RWPE1 (cell line): Measurements from ENCODE around the gene ADCY3.
"Not testable (repeated sequence)": the region's sequence is repeated elsewhere in the genome, so short reads cannot be mapped to it uniquely, and the experiment has no call there.

ENCODE experiments used
- CTCF ChIA-PET: fragments of 350-600 bp; sonication (Branson Sonifier 250); formaldehyde crosslinking; extraction: SDS; loops from one replicate; lab custom pipeline; 2021; lab: Yijun Ruan, JAX
- POLR2A ChIA-PET: fragments of 400-600 bp; formaldehyde crosslinking; extraction: SDS; loops from one replicate; lab custom pipeline; 2020; ENCODE audit warnings: antibody characterized with exemption; ENCODE audit not compliant: low non-redundant PET; lab: Yijun Ruan, JAX
- DNase-seq: peaks from one replicate; pipeline ENCODE4 v3.0.0; 2012; ENCODE audit warnings: low spot score
- H3K27ac ChIP-seq: fragments of 450-650 bp; 2 replicates; pipeline ENCODE4 v1.5.1; 2017
- CTCF ChIP-seq: fragments of 450-650 bp; conservative IDR thresholded peaks from 2 replicates; pipeline ENCODE4 v1.5.1; 2017; ENCODE audit warnings: low read depth, mild to moderate bottlenecking

ADCY3 gene

GRCh38 chr2:24836206-24836605, 83.8 kb downstream of the ADCY3 start:
- no peak for TF ChIP-seq CTCF
- DNase-seq: no peak
- ChIA-PET CTCF (no interaction called here), POLR2A (no interaction called here)
- no peak overlapping the region for H3K27ac ChIP-seq

GRCh38 chr2:24835411-24835810, 84.6 kb downstream of the ADCY3 start:
- DNase-seq: peak; percentile 33
- POLR2A ChIA-PET: not testable (repeated sequence)
- CTCF ChIA-PET: interaction anchor here (1.1 kb wide), 1 partner anchor 425 kb away, joined by 3 read pairs; no protein-coding TSS in a partner anchor

GRCh38 chr2:24834733-24835395, 85.2 kb downstream of the ADCY3 start:
- ChIA-PET POLR2A (no interaction called here), CTCF (interaction anchor here (1.1 kb wide), 1 partner anchor 424 kb away, joined by 3 read pairs; no protein-coding TSS in a partner anchor)
- H3K27ac ChIP-seq: peak overlapping the region; percentile 32; the same call in 1 of the 2 replicates
- no peak for TF ChIP-seq CTCF
- no peak for DNase-seq

More at GRCh38 chr2:24835411-24835810, 84.6 kb downstream of the ADCY3 start:
- peak overlapping the region; percentile 32 for H3K27ac ChIP-seq

GRCh38 chr2:24833821-24834732, 86.0 kb downstream of the ADCY3 start:
- H3K27ac ChIP-seq: no peak overlapping the region
- ChIA-PET CTCF (interaction anchor here (1.1 kb wide), 1 partner anchor 423 kb away, joined by 3 read pairs; no protein-coding TSS in a partner anchor), POLR2A (no interaction called here)
- DNase-seq: no peak
- TF ChIP-seq CTCF: no peak

GRCh38 chr2:24832931-24833701, 86.9 kb downstream of the ADCY3 start:
- H3K27ac ChIP-seq: no peak overlapping the region
- ChIA-PET CTCF (no interaction called here), POLR2A (no interaction called here)
- DNase-seq: no peak
- no peak for TF ChIP-seq CTCF

DNA sequence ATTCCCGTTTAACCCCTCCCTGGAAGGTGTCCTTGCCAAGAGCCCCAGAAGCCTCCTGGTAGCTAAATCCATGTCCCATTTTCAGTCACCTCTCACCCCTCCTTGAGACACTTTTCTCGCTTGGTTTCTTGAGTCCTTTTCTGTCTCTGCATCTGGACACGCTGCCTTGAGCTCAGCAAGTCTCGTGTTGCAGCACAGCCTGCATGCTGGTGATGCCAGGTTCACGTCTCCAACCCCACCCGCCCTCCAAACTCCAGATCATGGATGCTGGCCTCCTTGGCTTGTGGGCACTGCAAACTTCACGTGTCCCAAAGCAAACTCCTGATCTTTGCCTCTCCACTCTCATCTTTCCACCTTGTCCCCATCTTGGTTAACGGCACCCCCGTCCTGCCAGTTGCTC, 87.5 kb downstream of the ADCY3 start:
- DNase-seq: no peak
- no peak overlapping the region for H3K27ac ChIP-seq
- ChIA-PET CTCF (no interaction called here), POLR2A (no interaction called here)
- TF ChIP-seq CTCF: no peak
